Uterus (tissue), 4 donors: ENCODE data around the gene C13orf46. TPM values are rescaled to one million over a fixed set of nuclear protein-coding genes. Genes with fewer than 3 reads are reported as not detected.
A peak's percentile ranks its signal among the peaks of the same experiment; 100 is the strongest.

Experiments used
- DNase-seq, 2 donors: peaks; one replicate each; pipeline ENCODE4 v3.0.0-alpha.2; 2019 to 2020
- H3K27ac ChIP-seq, 2 donors: fragments of 200-600 bp; sonication (generic); 1 replicate in 1 of 2; 2 replicates in 1 of 2; pipeline ENCODE4 v1.5.1; 2016 to 2018
- H3K27me3 ChIP-seq, 2 donors: fragments of 200-600 bp; sonication (generic); one replicate each; pipeline ENCODE4 v1.5.1; 2018 to 2019; ENCODE audit warnings: control low read depth in 1 of 2
- H3K36me3 ChIP-seq, 2 donors: fragments of 200-600 bp; sonication (generic); one replicate each; pipeline ENCODE4 v1.5.1; 2019; ENCODE audit warnings: control low read depth in 1 of 2
- H3K4me1 ChIP-seq, 2 donors: fragments of 200-600 bp; sonication (generic); one replicate each; pipeline ENCODE4 v1.5.1; 2018 to 2019; ENCODE audit warnings: control low read depth in 1 of 2
- H3K4me3 ChIP-seq, 2 donors: fragments of 200-600 bp; sonication (generic); 1 replicate in 1 of 2; 2 replicates in 1 of 2; pipeline ENCODE4 v1.5.1; 2018 to 2019; ENCODE audit warnings: mild to moderate bottlenecking in 1 of 2
- H3K9me3 ChIP-seq, 2 donors: fragments of 200-600 bp; sonication (generic); one replicate each; pipeline ENCODE4 v1.5.1; 2019; ENCODE audit warnings: control low read depth in 1 of 2
- CTCF ChIP-seq, 4 experiments: fragments of 200-600 bp in 2 of 4; fragments of 450-650 bp in 2 of 4; sonication (generic) in 2 of 4; IDR thresholded peaks; one replicate each; pipeline ENCODE4 v1.5.1; 2016 to 2019; ENCODE audit warnings: antibody characterized with exemption in 4 of 4, mild to moderate bottlenecking in 2 of 4, moderate library complexity in 1 of 4
- POLR2A ChIP-seq, 2 donors: fragments of 450-650 bp; IDR thresholded peaks; one replicate each; pipeline ENCODE4 v1.6.1; 2016; ENCODE audit warnings: antibody characterized with exemption in 2 of 2, mild to moderate bottlenecking in 1 of 2, moderate library complexity in 1 of 2
- intact Hi-C: fragments of 100-400 bp; cut with DNase I; formaldehyde crosslinking; loops from one replicate; pipeline ENCODE4 v1.15.1; 2023; ENCODE audit warnings: low total_unique reads
- total RNA-seq, 4 donors: library from RNA; depleted of rRNA in 3 of 4; stranded (reverse); fragments of >200 nt in 3 of 4; gene quantifications; one replicate each; pipeline versions ENCODE4 v1.1.0 to v1.2.4, GENCODE V29; 2014 to 2023
- donor health status: DM: yes; HTN: yes; CAD: no.

Gene C13orf46
- total RNA-seq, 4 donors from 2014 or later: 0.07 to 1.7 TPM; not detected in 2

GRCh38 chr13:114001331-114002008, 27.6 kb upstream of the C13orf46 start:
- H3K4me3 ChIP-seq: no peak overlapping the region
- H3K4me1 ChIP-seq: no peaks in the 10 kb centered on the region
- no peak for TF ChIP-seq CTCF (IDR thresholded peaks at IDR 0.05)
- no peak for TF ChIP-seq POLR2A (IDR thresholded peaks at IDR 0.05)
- H3K36me3 ChIP-seq: no peaks in the 10 kb centered on the region
- H3K9me3 ChIP-seq: no peaks in the 10 kb centered on the region
- H3K27ac ChIP-seq: no peak overlapping the region
- intact Hi-C loops: no loop called here
- no peak for DNase-seq
- no peaks in the 10 kb centered on the region for H3K27me3 ChIP-seq

- H3K27me3 ChIP-seq: no peaks in the 10 kb centered on the region
- no peak overlapping the region for H3K27ac ChIP-seq
- H3K4me3 ChIP-seq: no peak overlapping the region
- intact Hi-C loops: no loop called here
- DNase-seq: no peak
- H3K9me3 ChIP-seq: no peaks in the 10 kb centered on the region
- no peak for TF ChIP-seq CTCF (IDR thresholded peaks at IDR 0.05)
- H3K4me1 ChIP-seq: no peaks in the 10 kb centered on the region
- no peaks in the 10 kb centered on the region for H3K36me3 ChIP-seq
Measured at GRCh38 chr13:114000151-114001040, 26.5 kb upstream of the C13orf46 start.

- DNase-seq: no peak
- no peak overlapping the region for H3K4me3 ChIP-seq
- H3K27me3 ChIP-seq: no peaks in the 10 kb centered on the region
- TF ChIP-seq CTCF (IDR thresholded peaks at IDR 0.05) (no peak), POLR2A (IDR thresholded peaks at IDR 0.05) (no peak)
- H3K27ac ChIP-seq: no peak overlapping the region
- no peaks in the 10 kb centered on the region for H3K4me1 ChIP-seq
- intact Hi-C loops: no loop called here
- no peaks in the 10 kb centered on the region for H3K9me3 ChIP-seq
- H3K36me3 ChIP-seq: no peaks in the 10 kb centered on the region
Measured at GRCh38 chr13:113999618-113999910, 25.7 kb upstream of the C13orf46 start.

- Histone ChIP-seq H3K36me3 (no peaks in the 10 kb centered on the region), H3K4me3 (no peak overlapping the region), H3K4me1 (no peaks in the 10 kb centered on the region), H3K27ac (peak overlapping the region in 1 of 2 donors; percentile 42), H3K9me3 (no peaks in the 10 kb centered on the region), H3K27me3 (no peaks in the 10 kb centered on the region)
- no peak for DNase-seq
- intact Hi-C loops: no loop called here
- TF ChIP-seq POLR2A (IDR thresholded peaks at IDR 0.05) (no peak), CTCF (IDR thresholded peaks at IDR 0.05) (no peak)
Measured at GRCh38 chr13:113998781-113999617, 25.1 kb upstream of the C13orf46 start.
